Testis (tissue), 2 donors: Measurements from ENCODE around the gene MEDAG.

Experiments used
- POLR2A ChIP-seq: fragments of 450-650 bp; IDR thresholded peaks from one replicate; pipeline ENCODE4 v1.6.1; 2017; ENCODE audit warnings: antibody characterized with exemption, mild to moderate bottlenecking, moderate library complexity
- TF ChIP-seq, protein P1 (sequence below), 3 experiments: fragments of 450-650 bp in 2 of 3; fragments of 200-600 bp in 1 of 3; sonication (generic) in 1 of 3; IDR thresholded peaks; one replicate each; pipeline ENCODE4 v1.5.1; 2016 to 2019; ENCODE audit warnings: antibody characterized with exemption in 3 of 3, mild to moderate bottlenecking in 2 of 3, moderate library complexity in 1 of 3

DNA sequence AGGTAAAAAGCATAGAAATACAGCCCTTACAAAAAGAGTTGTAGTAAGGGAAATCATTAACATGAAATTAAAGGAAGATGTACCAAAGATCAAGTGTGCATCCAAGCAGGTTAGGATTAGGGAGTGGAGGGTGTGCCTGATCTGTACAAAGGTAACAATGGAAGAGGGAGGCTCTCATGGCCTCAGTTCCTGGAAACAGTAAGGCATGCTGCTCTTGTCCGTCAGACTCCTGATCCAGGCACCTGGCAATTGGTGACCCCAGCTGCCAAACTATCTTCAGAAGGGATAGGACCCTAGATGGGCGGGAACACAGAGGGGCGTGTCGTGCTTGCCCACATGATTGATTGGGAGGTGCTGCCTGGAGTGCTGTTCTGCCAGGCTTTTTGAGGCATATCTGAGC, 30.9 kb downstream of the MEDAG start:
- TF ChIP-seq, protein P1, sequence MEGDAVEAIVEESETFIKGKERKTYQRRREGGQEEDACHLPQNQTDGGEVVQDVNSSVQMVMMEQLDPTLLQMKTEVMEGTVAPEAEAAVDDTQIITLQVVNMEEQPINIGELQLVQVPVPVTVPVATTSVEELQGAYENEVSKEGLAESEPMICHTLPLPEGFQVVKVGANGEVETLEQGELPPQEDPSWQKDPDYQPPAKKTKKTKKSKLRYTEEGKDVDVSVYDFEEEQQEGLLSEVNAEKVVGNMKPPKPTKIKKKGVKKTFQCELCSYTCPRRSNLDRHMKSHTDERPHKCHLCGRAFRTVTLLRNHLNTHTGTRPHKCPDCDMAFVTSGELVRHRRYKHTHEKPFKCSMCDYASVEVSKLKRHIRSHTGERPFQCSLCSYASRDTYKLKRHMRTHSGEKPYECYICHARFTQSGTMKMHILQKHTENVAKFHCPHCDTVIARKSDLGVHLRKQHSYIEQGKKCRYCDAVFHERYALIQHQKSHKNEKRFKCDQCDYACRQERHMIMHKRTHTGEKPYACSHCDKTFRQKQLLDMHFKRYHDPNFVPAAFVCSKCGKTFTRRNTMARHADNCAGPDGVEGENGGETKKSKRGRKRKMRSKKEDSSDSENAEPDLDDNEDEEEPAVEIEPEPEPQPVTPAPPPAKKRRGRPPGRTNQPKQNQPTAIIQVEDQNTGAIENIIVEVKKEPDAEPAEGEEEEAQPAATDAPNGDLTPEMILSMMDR (IDR thresholded peaks at IDR 0.05), result no peak
- TF ChIP-seq POLR2A, result no peak
